ENCODE results near the gene NRARP.

The NRARP gene

GRCh38 chr9:137252555-137253506 lies 49.2 kb downstream of the NRARP start:
- Histone ChIP-seq H3K36me3 (replicated peaks) (peaks cover 17% of the 10 kb centered on the region), H3K4me1 (peaks cover 7% of the 10 kb centered on the region), H3K27me3 (ENCODE audit: low read depth) (no peaks in the 10 kb centered on the region), H3K9me3 (no peaks in the 10 kb centered on the region), H3K4me3 (no peak overlapping the region)
- peak in 1 of 2 experiments; percentile 52 for DNase-seq (ENCODE audit: low spot score in 2 of 2)
- in situ Hi-C loops (cut with MboI; ENCODE audit: low sequenced_read_pairs): no loop called here

- H3K4me1 ChIP-seq: peaks cover 7% of the 10 kb centered on the region
- in situ Hi-C loops (cut with MboI; ENCODE audit: low sequenced_read_pairs): no loop called here
- H3K4me3 ChIP-seq: no peak overlapping the region
- H3K27me3 ChIP-seq (ENCODE audit: low read depth): no peaks in the 10 kb centered on the region
- H3K9me3 ChIP-seq: no peaks in the 10 kb centered on the region
- no peak for DNase-seq (ENCODE audit: low spot score in 2 of 2)
- H3K36me3 ChIP-seq (replicated peaks): peaks cover 12% of the 10 kb centered on the region
These were observed 50.4 kb downstream of the NRARP start for GRCh38 chr9:137251490-137252268.

- DNase-seq (ENCODE audit: low spot score in 2 of 2): no peak
- in situ Hi-C loops (cut with MboI; ENCODE audit: low sequenced_read_pairs): no loop called here
- Histone ChIP-seq H3K4me1 (peaks cover 7% of the 10 kb centered on the region), H3K4me3 (no peak within 1 kb of the TSS), H3K36me3 (replicated peaks) (peaks cover 7% of the 10 kb centered on the region; the same call in 1 of the 2 replicates), H3K9me3 (no peaks in the 10 kb centered on the region), H3K27me3 (ENCODE audit: low read depth) (no peaks in the 10 kb centered on the region)
These were observed 50.9 kb downstream of the NRARP start, which contains the start of gene STPG3 for GRCh38 chr9:137251194-137251461. STPG3 (plus strand) TSS chr9:137251286; CDS start chr9:137251287, 1 bp downstream.

- Histone ChIP-seq H3K27me3 (ENCODE audit: low read depth) (no peaks in the 10 kb centered on the region), H3K4me3 (no peak overlapping the region), H3K9me3 (no peaks in the 10 kb centered on the region), H3K36me3 (replicated peaks) (peaks cover 1% of the 10 kb centered on the region; the same call in 1 of the 2 replicates), H3K4me1 (peaks cover 7% of the 10 kb centered on the region)
- in situ Hi-C loops (cut with MboI; ENCODE audit: low sequenced_read_pairs): no loop called here
- DNase-seq (ENCODE audit: low spot score in 2 of 2): no peak
These were observed 51.5 kb downstream of the NRARP start for GRCh38 chr9:137250329-137251193.

Data from HAP-1 (cell line).